Measurements from ENCODE around the gene NCBP3.

GRCh38 chr17:3892095-3892998, 46.3 kb upstream of the NCBP3 start:
- TF ChIP-seq CTCF (conservative IDR thresholded peaks at IDR 0.05; ENCODE audit: low read depth, low read length) = no peak
- peak; percentile 18; the same call in 1 of the 2 replicates for TF ChIP-seq POLR2A (IDR thresholded peaks at IDR 0.05; ENCODE audit: low read depth, low read length)
- TF ChIP-seq, protein P1, sequence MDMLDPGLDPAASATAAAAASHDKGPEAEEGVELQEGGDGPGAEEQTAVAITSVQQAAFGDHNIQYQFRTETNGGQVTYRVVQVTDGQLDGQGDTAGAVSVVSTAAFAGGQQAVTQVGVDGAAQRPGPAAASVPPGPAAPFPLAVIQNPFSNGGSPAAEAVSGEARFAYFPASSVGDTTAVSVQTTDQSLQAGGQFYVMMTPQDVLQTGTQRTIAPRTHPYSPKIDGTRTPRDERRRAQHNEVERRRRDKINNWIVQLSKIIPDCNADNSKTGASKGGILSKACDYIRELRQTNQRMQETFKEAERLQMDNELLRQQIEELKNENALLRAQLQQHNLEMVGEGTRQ (IDR thresholded peaks at IDR 0.05; ENCODE audit: low read depth, low read length) = peak; percentile 91
- TF ChIP-seq SMC3 (IDR thresholded peaks at IDR 0.05; ENCODE audit: low read depth, low read length) = no peak
- TF ChIP-seq MAFK (IDR thresholded peaks at IDR 0.05; ENCODE audit: low read depth, low read length) = no peak
- no peak for TF ChIP-seq RCOR1 (IDR thresholded peaks at IDR 0.05; ENCODE audit: insufficient replicate concordance, low read length)
- TF ChIP-seq FOS (IDR thresholded peaks at IDR 0.05; ENCODE audit: low read depth, low read length) = peak; percentile 51; the same call in 1 of the 2 replicates
- no peak for TF ChIP-seq CEBPB (IDR thresholded peaks at IDR 0.05; ENCODE audit: low read depth, low read length)
- no peak for TF ChIP-seq CHD1 (IDR thresholded peaks at IDR 0.05; ENCODE audit: low read depth, low read length)
- TF ChIP-seq MXI1 (IDR thresholded peaks at IDR 0.05; ENCODE audit: borderline replicate concordance, low read depth, low read length) = peak; percentile 87; the same call in 1 of the 2 replicates
- TF ChIP-seq BHLHE40 (IDR thresholded peaks at IDR 0.05; ENCODE audit: low read depth, low read length) = peak; percentile 95
- no peak for TF ChIP-seq RAD21 (IDR thresholded peaks at IDR 0.05; ENCODE audit: low read length)
- peak; percentile 36; the same call in 1 of the 2 replicates for TF ChIP-seq NFE2L2 (IDR thresholded peaks at IDR 0.05; ENCODE audit: low read depth, low read length)
- TF ChIP-seq RFX5 (IDR thresholded peaks at IDR 0.05; ENCODE audit: low read depth, low read length) = no peak

All from IMR-90 (cell line).